HL-60/S4 (cell line): ENCODE results near the gene SCG3.
"Not testable (repeated sequence)": the region's sequence is repeated elsewhere in the genome, so short reads cannot be mapped to it uniquely, and the experiment has no call there.

Experiments
- in situ Hi-C: fragments of 300-500 bp; cut with MboI; formaldehyde crosslinking; loops from 2 replicates; pipeline ENCODE4 v1.14.3; 2022; ENCODE audit warnings: low sequenced_read_pairs

SCG3 gene

GRCh38 chr15:51681303-51681963, at the start of gene SCG3:
TSS of gene SCG3 (plus strand) at chr15:51681503. CDS start at chr15:51681756, 253 bp downstream.
- in situ Hi-C loops = no loop called here

GRCh38 chr15:51634591-51635198, 46.6 kb upstream of the SCG3 start:
- in situ Hi-C loops = no loop called here

- in situ Hi-C loops = no loop called here
Measured at GRCh38 chr15:51641490-51642130, 39.7 kb upstream of the SCG3 start.

- in situ Hi-C loops = no loop called here
Measured at GRCh38 chr15:51642696-51643095, 38.6 kb upstream of the SCG3 start.

- in situ Hi-C loops = loop anchor here (5.0 kb wide), 1 partner anchor 130 kb away; no protein-coding TSS in a partner anchor
Measured at GRCh38 chr15:51647128-51647562, 34.2 kb upstream of the SCG3 start.

- in situ Hi-C loops = loop anchor here (5.0 kb wide), 1 partner anchor 129 kb away; no protein-coding TSS in a partner anchor
Measured at GRCh38 chr15:51648101-51648500, 33.2 kb upstream of the SCG3 start.

- in situ Hi-C loops = loop anchor here (5.0 kb wide), 1 partner anchor 129 kb away; no protein-coding TSS in a partner anchor
Measured at GRCh38 chr15:51648643-51649042, 32.7 kb upstream of the SCG3 start.

GRCh38 chr15:51649659-51650521, 31.4 kb upstream of the SCG3 start:
- in situ Hi-C loops = loop anchor here (5.0 kb wide), 1 partner anchor 127 kb away; no protein-coding TSS in a partner anchor

GRCh38 chr15:51652084-51652668, 29.1 kb upstream of the SCG3 start:
- in situ Hi-C loops = no loop called here

GRCh38 chr15:51655401-51656057, 25.8 kb upstream of the SCG3 start:
- in situ Hi-C loops = not testable (repeated sequence)

- in situ Hi-C loops = no loop called here
Measured at GRCh38 chr15:51658664-51659063, 22.6 kb upstream of the SCG3 start.

- in situ Hi-C loops = no loop called here
Measured at GRCh38 chr15:51661072-51661471, 20.2 kb upstream of the SCG3 start.

- in situ Hi-C loops = no loop called here
Measured at GRCh38 chr15:51667478-51667877, 13.8 kb upstream of the SCG3 start.

GRCh38 chr15:51668446-51668845, 12.9 kb upstream of the SCG3 start:
- in situ Hi-C loops = no loop called here

GRCh38 chr15:51669381-51669780, 11.9 kb upstream of the SCG3 start:
- in situ Hi-C loops = no loop called here

GRCh38 chr15:51672155-51672687, 9.1 kb upstream of the SCG3 start:
- in situ Hi-C loops = no loop called here

GRCh38 chr15:51672913-51673857, 8.1 kb upstream of the SCG3 start:
- in situ Hi-C loops = no loop called here

- in situ Hi-C loops = no loop called here
Measured at GRCh38 chr15:51675234-51675633, 6.1 kb upstream of the SCG3 start.

- in situ Hi-C loops = no loop called here
Measured at GRCh38 chr15:51677021-51677420, 4.3 kb upstream of the SCG3 start.
